Lower leg skin (tissue), 3 donors: Measurements from ENCODE around the gene WNT5B.

Experiments used
- CTCF ChIP-seq, 3 donors: fragments of 450-650 bp; IDR thresholded peaks; one replicate each; pipeline ENCODE4 v1.5.1; 2016; ENCODE audit warnings: antibody characterized with exemption in 3 of 3, mild to moderate bottlenecking in 3 of 3, moderate library complexity in 2 of 3
- POLR2A ChIP-seq, 2 donors: fragments of 450-650 bp; IDR thresholded peaks; one replicate each; pipeline ENCODE4 v1.6.1; 2016 to 2017; ENCODE audit warnings: antibody characterized with exemption in 2 of 2, mild to moderate bottlenecking in 1 of 2, moderate library complexity in 1 of 2

GRCh38 chr12:1681493-1681807, 52.4 kb downstream of the WNT5B start:
- TF ChIP-seq CTCF (IDR thresholded peaks at IDR 0.05) (no peak), POLR2A (IDR thresholded peaks at IDR 0.05) (no peak)
